Measurements from ENCODE around the gene WFDC1.

The WFDC1 gene

GRCh38 chr16:84303516-84303915 is 8.8 kb downstream of the WFDC1 start:
- Histone ChIP-seq H3K4me2 (ENCODE audit: low read depth, low read length, poor library complexity, severe bottlenecking) (no peak overlapping the region), H3K27me3 (ENCODE audit: insufficient read depth, low read length, poor library complexity, severe bottlenecking) (no peaks in the 10 kb centered on the region), H3K9me2 (replicated peaks; ENCODE audit: low read depth, low read length) (no peaks in the 10 kb centered on the region), H3K79me2 (ENCODE audit: insufficient read depth, low read length) (no peaks in the 10 kb centered on the region), H3K36me3 (ENCODE audit: insufficient read depth, low read length) (no peaks in the 10 kb centered on the region), H3K4me1 (ENCODE audit: insufficient read depth, low read length, poor library complexity, severe bottlenecking) (no peaks in the 10 kb centered on the region), H4K20me1 (ENCODE audit: insufficient read depth, low read length, poor library complexity, severe bottlenecking) (no peaks in the 10 kb centered on the region), H3K4me3 (ENCODE audit: low read length, poor library complexity, severe bottlenecking) (no peak overlapping the region), H2AFZ (ENCODE audit: low read length) (no peak overlapping the region), H3K9ac (ENCODE audit: low read depth, low read length, poor library complexity, severe bottlenecking) (no peak overlapping the region), H3F3A (ENCODE audit: low read depth) (no peaks in the 10 kb centered on the region), H3K9me3 (ENCODE audit: insufficient read depth, low read depth, low read length) (no peaks in the 10 kb centered on the region)
- TF ChIP-seq, protein P1, sequence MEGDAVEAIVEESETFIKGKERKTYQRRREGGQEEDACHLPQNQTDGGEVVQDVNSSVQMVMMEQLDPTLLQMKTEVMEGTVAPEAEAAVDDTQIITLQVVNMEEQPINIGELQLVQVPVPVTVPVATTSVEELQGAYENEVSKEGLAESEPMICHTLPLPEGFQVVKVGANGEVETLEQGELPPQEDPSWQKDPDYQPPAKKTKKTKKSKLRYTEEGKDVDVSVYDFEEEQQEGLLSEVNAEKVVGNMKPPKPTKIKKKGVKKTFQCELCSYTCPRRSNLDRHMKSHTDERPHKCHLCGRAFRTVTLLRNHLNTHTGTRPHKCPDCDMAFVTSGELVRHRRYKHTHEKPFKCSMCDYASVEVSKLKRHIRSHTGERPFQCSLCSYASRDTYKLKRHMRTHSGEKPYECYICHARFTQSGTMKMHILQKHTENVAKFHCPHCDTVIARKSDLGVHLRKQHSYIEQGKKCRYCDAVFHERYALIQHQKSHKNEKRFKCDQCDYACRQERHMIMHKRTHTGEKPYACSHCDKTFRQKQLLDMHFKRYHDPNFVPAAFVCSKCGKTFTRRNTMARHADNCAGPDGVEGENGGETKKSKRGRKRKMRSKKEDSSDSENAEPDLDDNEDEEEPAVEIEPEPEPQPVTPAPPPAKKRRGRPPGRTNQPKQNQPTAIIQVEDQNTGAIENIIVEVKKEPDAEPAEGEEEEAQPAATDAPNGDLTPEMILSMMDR (conservative IDR thresholded peaks at IDR 0.05; ENCODE audit: low read length), result no peak
- no peak for TF ChIP-seq EZH2phosphoT487 (IDR thresholded peaks at IDR 0.05; ENCODE audit: borderline replicate concordance)

DNA sequence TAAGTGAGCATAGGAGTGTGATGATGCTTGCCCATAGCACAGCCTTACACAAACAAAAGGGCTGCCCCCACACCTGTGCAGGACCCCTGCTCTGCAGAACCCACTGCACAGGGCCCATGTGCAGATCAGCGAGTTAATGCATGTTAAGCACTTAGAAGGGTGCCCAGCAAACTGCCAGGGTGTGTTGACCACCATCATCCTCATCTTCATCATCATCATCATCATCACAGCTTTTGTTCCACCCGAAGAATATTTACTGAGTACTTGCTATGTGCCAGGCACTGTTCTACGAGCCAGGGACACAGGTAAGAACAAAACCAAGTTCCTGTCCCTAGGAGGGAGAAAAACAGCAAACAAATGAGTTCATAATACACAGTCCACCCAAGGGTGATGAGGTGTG is 11.9 kb downstream of the WFDC1 start:
- Histone ChIP-seq H2AFZ (ENCODE audit: low read length) (no peak overlapping the region), H3K79me2 (ENCODE audit: insufficient read depth, low read length) (no peaks in the 10 kb centered on the region), H3K27me3 (ENCODE audit: insufficient read depth, low read length, poor library complexity, severe bottlenecking) (no peaks in the 10 kb centered on the region), H3K9me2 (replicated peaks; ENCODE audit: low read depth, low read length) (no peaks in the 10 kb centered on the region), H3K9ac (ENCODE audit: low read depth, low read length, poor library complexity, severe bottlenecking) (no peak overlapping the region), H3K4me2 (ENCODE audit: low read depth, low read length, poor library complexity, severe bottlenecking) (no peak overlapping the region), H3K36me3 (ENCODE audit: insufficient read depth, low read length) (no peaks in the 10 kb centered on the region), H3K4me3 (ENCODE audit: low read length, poor library complexity, severe bottlenecking) (no peak overlapping the region), H3F3A (ENCODE audit: low read depth) (no peaks in the 10 kb centered on the region), H3K9me3 (ENCODE audit: insufficient read depth, low read depth, low read length) (no peaks in the 10 kb centered on the region), H4K20me1 (ENCODE audit: insufficient read depth, low read length, poor library complexity, severe bottlenecking) (no peaks in the 10 kb centered on the region), H3K4me1 (ENCODE audit: insufficient read depth, low read length, poor library complexity, severe bottlenecking) (no peaks in the 10 kb centered on the region)
- TF ChIP-seq, protein P1 (conservative IDR thresholded peaks at IDR 0.05; ENCODE audit: low read length), result no peak
- no peak for TF ChIP-seq EZH2phosphoT487 (IDR thresholded peaks at IDR 0.05; ENCODE audit: borderline replicate concordance)

DNA sequence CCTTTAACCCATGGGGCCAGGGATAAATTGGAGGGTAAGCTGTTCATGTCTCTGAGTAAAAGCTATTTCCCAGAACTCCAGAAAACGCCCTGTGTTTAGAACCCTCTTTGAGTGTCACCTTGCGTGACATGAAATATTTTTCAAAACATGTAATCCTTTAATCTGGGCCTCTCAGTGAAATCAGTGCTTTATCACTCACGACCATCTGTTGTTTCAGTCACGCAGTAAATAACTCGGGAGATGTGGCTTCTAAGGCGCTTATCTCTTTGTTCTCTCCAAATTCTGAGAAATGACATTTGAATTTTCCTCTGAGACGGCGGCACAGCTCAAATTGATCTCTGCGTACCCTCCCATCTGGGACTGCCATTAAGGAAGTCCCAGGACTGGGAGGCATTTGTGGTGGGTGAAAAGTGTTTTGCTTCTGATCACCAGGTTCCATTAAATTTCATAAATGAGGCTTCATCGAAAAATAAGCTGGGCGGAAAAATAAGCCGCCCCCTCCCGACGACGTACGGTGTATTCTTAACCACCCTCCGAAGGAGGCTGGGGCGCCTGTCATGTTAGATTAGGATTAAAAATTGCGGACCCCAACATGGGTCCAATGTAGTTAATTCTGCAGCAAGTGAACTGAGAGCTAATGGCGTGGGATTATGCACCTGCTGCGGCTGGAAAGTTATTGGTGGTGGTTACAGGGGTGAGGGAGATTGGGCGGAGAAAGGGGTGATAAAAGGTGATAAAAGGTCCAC is 12.7 kb downstream of the WFDC1 start:
- Histone ChIP-seq H3K4me2 (ENCODE audit: low read depth, low read length, poor library complexity, severe bottlenecking) (no peak overlapping the region), H3K79me2 (ENCODE audit: insufficient read depth, low read length) (no peaks in the 10 kb centered on the region), H3K9me2 (replicated peaks; ENCODE audit: low read depth, low read length) (no peaks in the 10 kb centered on the region), H4K20me1 (ENCODE audit: insufficient read depth, low read length, poor library complexity, severe bottlenecking) (no peaks in the 10 kb centered on the region), H3K36me3 (ENCODE audit: insufficient read depth, low read length) (no peaks in the 10 kb centered on the region), H3K4me3 (ENCODE audit: low read length, poor library complexity, severe bottlenecking) (no peak overlapping the region), H3F3A (ENCODE audit: low read depth) (no peaks in the 10 kb centered on the region), H3K9me3 (ENCODE audit: insufficient read depth, low read depth, low read length) (no peaks in the 10 kb centered on the region), H3K4me1 (ENCODE audit: insufficient read depth, low read length, poor library complexity, severe bottlenecking) (no peaks in the 10 kb centered on the region), H3K9ac (ENCODE audit: low read depth, low read length, poor library complexity, severe bottlenecking) (no peak overlapping the region), H2AFZ (ENCODE audit: low read length) (no peak overlapping the region), H3K27me3 (ENCODE audit: insufficient read depth, low read length, poor library complexity, severe bottlenecking) (no peaks in the 10 kb centered on the region)
- TF ChIP-seq EZH2phosphoT487 (IDR thresholded peaks at IDR 0.05; ENCODE audit: borderline replicate concordance), result no peak
- TF ChIP-seq, protein P1 (conservative IDR thresholded peaks at IDR 0.05; ENCODE audit: low read length), result no peak
